Stimulated activated CD4-positive, alpha-beta T cell treated with anti-CD3 and anti-CD28 coated beads, TNF-alpha, amount 100 ng/mL, for 24 hours (primary cell): ENCODE data around the gene KRTAP10-7.
"Not testable (repeated sequence)": the region's sequence is repeated elsewhere in the genome, so short reads cannot be mapped to it uniquely, and the experiment has no call there.

Experiments
- DNase-seq, 3 experiments: peaks; one replicate each; pipeline ENCODE4 v3.0.0-alpha.2; 2020; ENCODE audit warnings: low read depth in 3 of 3

The KRTAP10-7 gene

GRCh38 chr21:44612029-44612486 lies 11.7 kb downstream of the KRTAP10-7 start, which contains the start of gene KRTAP10-8:
Gene KRTAP10-8 (plus strand): TSS chr21:44612079. CDS start chr21:44612101, 22 bp downstream.
- no peak for DNase-seq

GRCh38 chr21:44612669-44613229 lies 12.4 kb downstream of the KRTAP10-7 start:
- DNase-seq = no peak

GRCh38 chr21:44613386-44614155 lies 13.2 kb downstream of the KRTAP10-7 start:
- DNase-seq = no peak

GRCh38 chr21:44614161-44614631 lies 13.8 kb downstream of the KRTAP10-7 start:
- no peak for DNase-seq

- no peak for DNase-seq
Measured at GRCh38 chr21:44614961-44615391, 14.6 kb downstream of the KRTAP10-7 start.

- DNase-seq = no peak
Measured at GRCh38 chr21:44615466-44615865, 15.1 kb downstream of the KRTAP10-7 start.

GRCh38 chr21:44615911-44616590 lies 15.7 kb downstream of the KRTAP10-7 start:
- DNase-seq = no peak

- DNase-seq = no peak
Measured at GRCh38 chr21:44616591-44616926, 16.2 kb downstream of the KRTAP10-7 start.

GRCh38 chr21:44617071-44617501 lies 16.7 kb downstream of the KRTAP10-7 start:
- DNase-seq = no peak

- no peak for DNase-seq
Measured at GRCh38 chr21:44618504-44618903, 18.1 kb downstream of the KRTAP10-7 start.

- DNase-seq = peak; percentile 21 to 34 (median 21)
Measured at GRCh38 chr21:44618909-44619308, 18.5 kb downstream of the KRTAP10-7 start.

GRCh38 chr21:44619886-44620285 lies 19.5 kb downstream of the KRTAP10-7 start:
- no peak for DNase-seq

- no peak for DNase-seq
Measured at GRCh38 chr21:44623575-44623974, 23.2 kb downstream of the KRTAP10-7 start.

- no peak for DNase-seq
Measured at GRCh38 chr21:44625756-44626155, 25.4 kb downstream of the KRTAP10-7 start.

GRCh38 chr21:44626262-44626661 lies 25.9 kb downstream of the KRTAP10-7 start:
- DNase-seq = no peak

GRCh38 chr21:44626673-44627143 lies 26.3 kb downstream of the KRTAP10-7 start, which contains the start of gene KRTAP10-9:
Gene KRTAP10-9 (plus strand): TSS chr21:44627093. CDS start chr21:44627172, 79 bp downstream.
- DNase-seq = no peak

- not testable (repeated sequence) for DNase-seq
Measured at GRCh38 chr21:44627181-44627822, 26.9 kb downstream of the KRTAP10-7 start.

GRCh38 chr21:44627831-44628233 lies 27.4 kb downstream of the KRTAP10-7 start:
- not testable (repeated sequence) for DNase-seq

GRCh38 chr21:44628707-44629391 lies 28.5 kb downstream of the KRTAP10-7 start:
- no peak for DNase-seq

- DNase-seq = no peak
Measured at GRCh38 chr21:44630440-44630839, 30.0 kb downstream of the KRTAP10-7 start.

GRCh38 chr21:44632067-44632466 lies 31.7 kb downstream of the KRTAP10-7 start:
- DNase-seq = no peak
